Bronchial epithelial cell (primary cell): ENCODE data around the gene SZRD1. TPM values are rescaled to one million over a fixed set of nuclear protein-coding genes. Genes with fewer than 3 reads are reported as not detected.

Experiments used
- DNase-seq: peaks from one replicate; pipeline ENCODE4 v3.0.0-alpha.2; 2010; ENCODE audit warnings: low read depth
- FAIRE-seq: peaks from 2 replicates; lab custom pipeline; 2011; peaks lifted over from hg19 to GRCh38; lab: Jason Lieb, UNC
- H3K27me3 ChIP-seq: 2 replicates; pipeline ENCODE4 v1.5.1; 2011; ENCODE audit warnings: low read length; ENCODE audit not compliant: control insufficient read depth, insufficient read depth
- H3K36me3 ChIP-seq: 2 replicates; pipeline ENCODE4 v1.5.1; 2011; ENCODE audit warnings: low read length; ENCODE audit not compliant: control insufficient read depth, insufficient read depth
- H3K4me3 ChIP-seq: 2 replicates; pipeline ENCODE4 v1.5.1; 2011; ENCODE audit warnings: mild to moderate bottlenecking, low read depth, low read length, control low read depth
- total RNA-seq: library from RNA; depleted of rRNA; stranded (reverse); fragments of >200 nt; gene quantifications from 2 replicates; pipeline ENCODE4 v1.2.1, GENCODE V29; 2014
- TF ChIP-seq, protein P1 (sequence below): IDR thresholded peaks from 2 replicates; pipeline ENCODE4 v1.5.1; 2011; ENCODE audit warnings: mild to moderate bottlenecking, moderate library complexity, low read length, control low read depth, inconsistent platforms; ENCODE audit not compliant: insufficient read depth, severe bottlenecking

Gene SZRD1
- total RNA-seq, 1 donor from 2014 or later, result 10.8 TPM

DNA sequence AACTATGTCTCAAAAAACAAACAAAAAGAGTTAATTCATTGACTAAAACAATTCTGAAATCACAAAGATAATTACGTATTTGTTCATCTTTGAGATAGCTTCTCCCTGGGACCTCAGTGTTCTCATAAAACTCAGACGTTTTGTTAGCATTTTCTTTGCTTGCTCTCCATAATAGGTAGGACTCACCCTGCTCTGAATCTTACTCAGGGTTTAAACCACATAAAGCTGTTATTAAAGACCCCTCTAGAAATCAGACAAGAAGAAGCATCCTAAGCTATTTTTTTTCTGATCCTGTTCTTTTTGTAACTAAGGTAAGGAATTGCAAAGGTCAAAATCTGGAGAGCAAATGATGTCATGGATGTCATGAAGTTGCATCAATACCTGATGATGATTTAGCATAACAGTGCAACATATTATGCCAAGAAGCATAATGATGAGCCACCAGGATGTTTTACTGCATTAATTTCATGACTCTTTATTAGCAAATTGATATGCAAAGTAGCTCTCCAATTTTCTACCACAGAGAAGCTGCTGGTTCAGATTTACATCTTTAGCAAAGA is 17.1 kb upstream of the SZRD1 start:
- no peak for FAIRE-seq
- peak; percentile 10 for DNase-seq
- TF ChIP-seq, protein P1, sequence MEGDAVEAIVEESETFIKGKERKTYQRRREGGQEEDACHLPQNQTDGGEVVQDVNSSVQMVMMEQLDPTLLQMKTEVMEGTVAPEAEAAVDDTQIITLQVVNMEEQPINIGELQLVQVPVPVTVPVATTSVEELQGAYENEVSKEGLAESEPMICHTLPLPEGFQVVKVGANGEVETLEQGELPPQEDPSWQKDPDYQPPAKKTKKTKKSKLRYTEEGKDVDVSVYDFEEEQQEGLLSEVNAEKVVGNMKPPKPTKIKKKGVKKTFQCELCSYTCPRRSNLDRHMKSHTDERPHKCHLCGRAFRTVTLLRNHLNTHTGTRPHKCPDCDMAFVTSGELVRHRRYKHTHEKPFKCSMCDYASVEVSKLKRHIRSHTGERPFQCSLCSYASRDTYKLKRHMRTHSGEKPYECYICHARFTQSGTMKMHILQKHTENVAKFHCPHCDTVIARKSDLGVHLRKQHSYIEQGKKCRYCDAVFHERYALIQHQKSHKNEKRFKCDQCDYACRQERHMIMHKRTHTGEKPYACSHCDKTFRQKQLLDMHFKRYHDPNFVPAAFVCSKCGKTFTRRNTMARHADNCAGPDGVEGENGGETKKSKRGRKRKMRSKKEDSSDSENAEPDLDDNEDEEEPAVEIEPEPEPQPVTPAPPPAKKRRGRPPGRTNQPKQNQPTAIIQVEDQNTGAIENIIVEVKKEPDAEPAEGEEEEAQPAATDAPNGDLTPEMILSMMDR, result no peak
- no peaks in the 10 kb centered on the region for H3K27me3 ChIP-seq
- H3K4me3 ChIP-seq, result no peak overlapping the region
- H3K36me3 ChIP-seq, result no peaks in the 10 kb centered on the region

DNA sequence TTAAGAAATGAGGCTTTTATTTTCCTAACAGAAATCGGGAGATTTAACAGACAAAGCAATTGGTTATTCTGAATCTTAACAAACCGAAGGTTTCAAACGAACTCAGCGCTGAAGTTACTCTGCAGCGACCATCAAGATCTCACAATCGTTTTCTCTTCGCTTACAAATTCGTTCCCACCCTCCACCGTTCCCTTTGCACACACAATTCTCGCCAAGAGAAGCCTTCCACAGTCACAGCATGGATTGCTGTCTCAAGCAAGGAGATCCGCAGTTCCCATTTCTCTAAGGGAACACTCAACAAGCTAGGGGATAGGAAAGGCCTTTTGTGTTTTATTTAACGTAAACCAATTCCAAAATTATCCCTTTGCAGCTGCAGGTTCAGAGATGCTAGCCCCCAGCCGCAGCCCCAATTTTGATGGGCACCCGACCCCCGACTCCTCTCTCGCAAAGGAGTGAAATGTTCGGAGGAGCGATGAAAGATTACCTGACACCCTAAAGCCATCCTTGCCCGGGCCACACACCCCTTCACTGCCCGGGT is 15.5 kb upstream of the SZRD1 start:
- TF ChIP-seq, protein P1, result no peak
- Histone ChIP-seq H3K27me3 (no peaks in the 10 kb centered on the region), H3K36me3 (no peaks in the 10 kb centered on the region), H3K4me3 (peak overlapping the region; percentile 61)
- FAIRE-seq (no peak), DNase-seq (peak; percentile 20)

DNA sequence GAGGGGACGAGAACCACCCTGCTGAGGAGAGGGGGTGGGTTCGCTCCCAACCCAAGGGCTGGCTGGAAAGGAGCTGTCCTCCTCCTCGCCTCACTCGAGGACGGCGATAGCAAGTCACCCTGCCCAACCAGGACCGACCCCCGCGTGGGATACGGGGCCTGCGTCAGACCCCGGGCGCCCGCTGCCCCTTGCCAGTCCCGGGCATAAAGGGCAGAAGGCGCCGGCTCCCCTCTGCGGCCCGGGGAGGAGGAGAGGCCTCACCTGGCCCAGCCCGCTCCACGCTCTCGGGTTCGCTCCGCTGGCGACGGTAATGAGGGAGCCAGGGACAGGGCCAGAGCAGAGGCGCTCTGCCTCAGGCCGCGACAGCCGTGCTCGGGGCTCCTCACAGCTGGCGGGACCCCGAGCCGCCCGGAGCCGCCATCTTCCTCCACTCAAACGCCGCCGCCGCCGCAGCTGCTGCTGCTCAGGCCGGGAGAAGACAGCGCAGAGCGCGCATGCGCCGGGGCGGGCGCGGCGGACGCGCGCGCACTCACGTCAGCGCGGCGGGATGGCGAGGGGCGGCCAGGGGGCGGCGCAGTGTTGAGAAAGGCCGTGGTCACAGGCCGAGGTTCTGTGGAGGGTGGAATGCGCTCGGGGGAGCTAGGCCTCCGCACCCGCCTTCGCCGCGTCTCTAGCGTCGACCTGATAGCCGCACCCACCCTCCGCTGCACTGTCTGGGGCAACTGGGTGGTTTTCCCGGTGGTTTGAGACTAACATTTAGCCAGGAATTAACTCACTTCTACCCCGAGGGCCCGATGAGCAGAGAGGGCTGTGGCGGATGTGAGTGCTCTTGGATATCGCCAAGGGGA is 14.8 kb upstream of the SZRD1 start, which contains the start of gene FBXO42:
Gene FBXO42 (minus strand): TSS at position 487 of the 848 bp plus-strand sequence. CDS start 37,062 bp downstream, outside the sequence.
- DNase-seq (peak; percentile 82), FAIRE-seq (no peak)
- TF ChIP-seq, protein P1, result peak; percentile 36
- Histone ChIP-seq H3K27me3 (no peaks in the 10 kb centered on the region), H3K4me3 (peak within 1 kb of the TSS; percentile 61), H3K36me3 (no peaks in the 10 kb centered on the region)

- Histone ChIP-seq H3K27me3 (no peaks in the 10 kb centered on the region), H3K36me3 (no peaks in the 10 kb centered on the region), H3K4me3 (peak overlapping the region; percentile 61)
- no peak for FAIRE-seq
- peak; percentile 33 for DNase-seq
- TF ChIP-seq, protein P1, result no peak
Measured at GRCh38 chr1:16352842-16353535, 14.1 kb upstream of the SZRD1 start.

GRCh38 chr1:16354619-16355018 is 12.4 kb upstream of the SZRD1 start:
- H3K27me3 ChIP-seq, result no peaks in the 10 kb centered on the region
- H3K4me3 ChIP-seq, result no peak overlapping the region
- TF ChIP-seq, protein P1, result no peak
- no peak for FAIRE-seq
- no peak for DNase-seq
- H3K36me3 ChIP-seq, result no peaks in the 10 kb centered on the region
